Natural killer cell treated with Interleukin-12 subunit alpha and Interleukin-12 subunit beta and Interleukin-15 and Interleukin-18, amount 100 ng/mL, for 72 hours (primary cell): Measurements from ENCODE around the gene MLLT3. TPM values are rescaled to one million over a fixed set of nuclear protein-coding genes. Genes with fewer than 3 reads are reported as not detected.
A peak's percentile ranks its signal among the peaks of the same experiment; 100 is the strongest.

Source experiments
- ATAC-seq, 2 donors: fragments of 150-1000 bp; cut with Tn5 transposase in 1 of 2; sonication (Bioruptor Pico), chemical (Tn5 transposase) in 1 of 2; 2 replicates each; pipeline ENCODE4 v1.10.0; 2021
- DNase-seq: peaks from one replicate; pipeline ENCODE4 v3.0.0; 2022; ENCODE audit warnings: low spot score
- H3K27ac Mint-ChIP-seq, 2 donors: 1 replicate in 1 of 2; 2 replicates in 1 of 2; pipeline ENCODE4 v1.8.0; 2022; ENCODE audit warnings: mixed read lengths in 2 of 2, mild to moderate bottlenecking in 1 of 2, moderate library complexity in 1 of 2
- H3K27me3 Mint-ChIP-seq, 2 donors: 1 replicate in 1 of 2; 2 replicates in 1 of 2; pipeline ENCODE4 v1.8.0; 2022; ENCODE audit warnings: mixed read lengths in 2 of 2
- H3K36me3 Mint-ChIP-seq: one replicate; pipeline ENCODE4 v1.8.0; 2022; ENCODE audit warnings: mixed read lengths
- H3K4me1 Mint-ChIP-seq, 2 donors: 1 replicate in 1 of 2; 2 replicates in 1 of 2; pipeline ENCODE4 v1.8.0; 2022; ENCODE audit warnings: low read depth in 2 of 2, mixed read lengths in 2 of 2, mild to moderate bottlenecking in 1 of 2
- H3K4me3 Mint-ChIP-seq: one replicate; pipeline ENCODE4 v1.8.0; 2022; ENCODE audit warnings: mixed read lengths
- H3K9me3 Mint-ChIP-seq: 2 replicates; pipeline ENCODE4 v1.8.0; 2022; ENCODE audit warnings: mixed read lengths
- total RNA-seq, 2 donors: library from RNA; stranded (reverse); gene quantifications; one replicate each; pipeline ENCODE4 v1.2.3, GENCODE V29; 2022

Gene MLLT3
- total RNA-seq, 2 donors from 2014 or later, result 15.7 to 29.7 TPM

- Mint-ChIP-seq H3K4me3 (peak overlapping the region; percentile 97), H3K27ac (peak overlapping the region; percentile 78 to 81), H3K36me3 (no peaks in the 10 kb centered on the region), H3K4me1 (peaks cover 35 to 42% of the 10 kb centered on the region in 2 donors), H3K27me3 (no peaks in the 10 kb centered on the region), H3K9me3 (no peaks in the 10 kb centered on the region)
- ATAC-seq (peak; percentile 58 to 60), DNase-seq (peak; percentile 65)
These were observed 599 bp downstream of the MLLT3 start for GRCh38 chr9:20621471-20622329.

GRCh38 chr9:20620650-20621470, 1.4 kb downstream of the MLLT3 start:
- Mint-ChIP-seq H3K27ac (peak overlapping the region; percentile 78 to 81), H3K4me1 (peaks cover 35 to 42% of the 10 kb centered on the region in 2 donors)
- ATAC-seq, result no peak

GRCh38 chr9:20619487-20620200, 2.7 kb downstream of the MLLT3 start:
- peak overlapping the region; percentile 97 for H3K4me3 Mint-ChIP-seq
- no peaks in the 10 kb centered on the region for H3K36me3 Mint-ChIP-seq
- no peaks in the 10 kb centered on the region for H3K9me3 Mint-ChIP-seq
- no peak for DNase-seq
- H3K4me1 Mint-ChIP-seq, result peaks cover 32 to 42% of the 10 kb centered on the region in 2 donors
- H3K27ac Mint-ChIP-seq, result peak overlapping the region; percentile 9 to 78
- no peaks in the 10 kb centered on the region for H3K27me3 Mint-ChIP-seq
- ATAC-seq, result no peak

More at GRCh38 chr9:20620650-20621470, 1.4 kb downstream of the MLLT3 start:
- H3K9me3 Mint-ChIP-seq, result no peaks in the 10 kb centered on the region
- no peaks in the 10 kb centered on the region for H3K27me3 Mint-ChIP-seq
- DNase-seq, result peak; percentile 71
- H3K4me3 Mint-ChIP-seq, result peak overlapping the region; percentile 97
- H3K36me3 Mint-ChIP-seq, result no peaks in the 10 kb centered on the region

GRCh38 chr9:20618361-20618802, 3.9 kb downstream of the MLLT3 start:
- Mint-ChIP-seq H3K27ac (no peak overlapping the region), H3K36me3 (no peaks in the 10 kb centered on the region), H3K4me1 (peaks cover 21 to 32% of the 10 kb centered on the region in 2 donors), H3K9me3 (no peaks in the 10 kb centered on the region), H3K4me3 (no peak overlapping the region), H3K27me3 (no peaks in the 10 kb centered on the region)
- DNase-seq (no peak), ATAC-seq (no peak)

GRCh38 chr9:20616808-20617207, 5.5 kb downstream of the MLLT3 start:
- H3K27ac Mint-ChIP-seq, result peak overlapping the region in 1 of 2 donors; percentile 10
- peaks cover 21 to 31% of the 10 kb centered on the region in 2 donors for H3K4me1 Mint-ChIP-seq
- H3K27me3 Mint-ChIP-seq, result no peaks in the 10 kb centered on the region
- no peak for DNase-seq
- no peak for ATAC-seq
- H3K36me3 Mint-ChIP-seq, result no peaks in the 10 kb centered on the region
- no peaks in the 10 kb centered on the region for H3K9me3 Mint-ChIP-seq
- H3K4me3 Mint-ChIP-seq, result no peak overlapping the region

- H3K36me3 Mint-ChIP-seq, result no peaks in the 10 kb centered on the region
- peaks cover 0 to under 1% of the 10 kb centered on the region in 2 donors for H3K27me3 Mint-ChIP-seq
- no peak overlapping the region for H3K4me3 Mint-ChIP-seq
- DNase-seq (no peak), ATAC-seq (no peak)
- H3K4me1 Mint-ChIP-seq, result peaks cover 11 to 26% of the 10 kb centered on the region in 2 donors
- H3K27ac Mint-ChIP-seq, result no peak overlapping the region
- no peaks in the 10 kb centered on the region for H3K9me3 Mint-ChIP-seq
These were observed 7.6 kb downstream of the MLLT3 start for GRCh38 chr9:20614602-20615216.

GRCh38 chr9:20611691-20612287, 10.5 kb downstream of the MLLT3 start:
- Mint-ChIP-seq H3K4me3 (no peak overlapping the region), H3K4me1 (peaks cover 6 to 24% of the 10 kb centered on the region in 2 donors), H3K27ac (no peak overlapping the region), H3K27me3 (peaks cover 0 to 3% of the 10 kb centered on the region in 2 donors), H3K9me3 (no peaks in the 10 kb centered on the region), H3K36me3 (no peaks in the 10 kb centered on the region)
- no peak for DNase-seq
- no peak for ATAC-seq

GRCh38 chr9:20610591-20610990, 11.7 kb downstream of the MLLT3 start:
- H3K36me3 Mint-ChIP-seq, result no peaks in the 10 kb centered on the region
- H3K27me3 Mint-ChIP-seq, result peaks cover 0 to 3% of the 10 kb centered on the region in 2 donors
- DNase-seq, result no peak
- no peak overlapping the region for H3K4me3 Mint-ChIP-seq
- no peaks in the 10 kb centered on the region for H3K9me3 Mint-ChIP-seq
- H3K4me1 Mint-ChIP-seq, result peaks cover 5 to 24% of the 10 kb centered on the region in 2 donors
- H3K27ac Mint-ChIP-seq, result no peak overlapping the region
- no peak for ATAC-seq

GRCh38 chr9:20608582-20608981, 13.7 kb downstream of the MLLT3 start:
- Mint-ChIP-seq H3K9me3 (no peaks in the 10 kb centered on the region), H3K27ac (no peak overlapping the region), H3K27me3 (peaks cover 0 to 3% of the 10 kb centered on the region in 2 donors), H3K36me3 (no peaks in the 10 kb centered on the region), H3K4me1 (peaks cover 11 to 33% of the 10 kb centered on the region in 2 donors), H3K4me3 (peak overlapping the region; percentile 22)
- no peak for ATAC-seq
- no peak for DNase-seq

- no peak for ATAC-seq
- Mint-ChIP-seq H3K4me3 (no peak overlapping the region), H3K27me3 (peaks cover 0 to 3% of the 10 kb centered on the region in 2 donors), H3K27ac (no peak overlapping the region), H3K36me3 (no peaks in the 10 kb centered on the region), H3K9me3 (no peaks in the 10 kb centered on the region), H3K4me1 (peaks cover 8 to 28% of the 10 kb centered on the region in 2 donors)
- no peak for DNase-seq
These were observed 15.6 kb downstream of the MLLT3 start for GRCh38 chr9:20606652-20607051.

GRCh38 chr9:20604562-20604961, 17.7 kb downstream of the MLLT3 start:
- no peak for DNase-seq

GRCh38 chr9:20603524-20604268, 18.6 kb downstream of the MLLT3 start:
- peak overlapping the region; percentile 82 for H3K4me3 Mint-ChIP-seq
- peaks cover 6 to 26% of the 10 kb centered on the region in 2 donors for H3K4me1 Mint-ChIP-seq
- ATAC-seq (no peak), DNase-seq (no peak)
- no peaks in the 10 kb centered on the region for H3K27me3 Mint-ChIP-seq
- H3K36me3 Mint-ChIP-seq, result no peaks in the 10 kb centered on the region
- H3K27ac Mint-ChIP-seq, result peak overlapping the region; percentile 77 to 89
- H3K9me3 Mint-ChIP-seq, result no peaks in the 10 kb centered on the region

More at GRCh38 chr9:20604562-20604961, 17.7 kb downstream of the MLLT3 start:
- peak overlapping the region; percentile 77 to 89 for H3K27ac Mint-ChIP-seq
- H3K4me3 Mint-ChIP-seq, result peak overlapping the region; percentile 82
- no peaks in the 10 kb centered on the region for H3K36me3 Mint-ChIP-seq
- H3K9me3 Mint-ChIP-seq, result no peaks in the 10 kb centered on the region
- H3K27me3 Mint-ChIP-seq, result peaks cover 0 to under 1% of the 10 kb centered on the region in 2 donors
- H3K4me1 Mint-ChIP-seq, result peaks cover 6 to 28% of the 10 kb centered on the region in 2 donors
- peak; percentile 73 to 76 for ATAC-seq
